Astrocyte of the hippocampus (primary cell): ENCODE measurements around the gene SCAMP2.
A peak's percentile ranks its signal among the peaks of the same experiment; 100 is the strongest.
"Not testable (repeated sequence)": the region's sequence is repeated elsewhere in the genome, so short reads cannot be mapped to it uniquely, and the experiment has no call there.

Experiments
- DNase-seq: peaks from one replicate; pipeline ENCODE4 v3.0.0; 2011; ENCODE audit warnings: low read depth, low spot score

The SCAMP2 gene

DNA sequence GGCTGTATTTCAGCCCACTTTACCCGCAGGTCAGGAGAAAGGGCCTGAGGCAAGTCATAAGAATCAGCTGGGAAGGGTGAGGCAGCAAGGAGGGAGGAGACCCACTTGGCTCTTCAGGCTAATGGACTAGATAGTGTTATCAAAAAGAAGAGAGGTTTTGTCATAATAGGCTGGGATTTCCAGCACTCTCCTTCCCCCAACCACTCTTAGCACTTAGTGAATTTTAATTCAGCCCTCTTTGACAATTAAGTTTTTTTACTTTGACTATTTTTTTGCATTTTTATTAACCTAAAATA lies 17.4 kb upstream of the SCAMP2 start:
- no peak for DNase-seq

DNA sequence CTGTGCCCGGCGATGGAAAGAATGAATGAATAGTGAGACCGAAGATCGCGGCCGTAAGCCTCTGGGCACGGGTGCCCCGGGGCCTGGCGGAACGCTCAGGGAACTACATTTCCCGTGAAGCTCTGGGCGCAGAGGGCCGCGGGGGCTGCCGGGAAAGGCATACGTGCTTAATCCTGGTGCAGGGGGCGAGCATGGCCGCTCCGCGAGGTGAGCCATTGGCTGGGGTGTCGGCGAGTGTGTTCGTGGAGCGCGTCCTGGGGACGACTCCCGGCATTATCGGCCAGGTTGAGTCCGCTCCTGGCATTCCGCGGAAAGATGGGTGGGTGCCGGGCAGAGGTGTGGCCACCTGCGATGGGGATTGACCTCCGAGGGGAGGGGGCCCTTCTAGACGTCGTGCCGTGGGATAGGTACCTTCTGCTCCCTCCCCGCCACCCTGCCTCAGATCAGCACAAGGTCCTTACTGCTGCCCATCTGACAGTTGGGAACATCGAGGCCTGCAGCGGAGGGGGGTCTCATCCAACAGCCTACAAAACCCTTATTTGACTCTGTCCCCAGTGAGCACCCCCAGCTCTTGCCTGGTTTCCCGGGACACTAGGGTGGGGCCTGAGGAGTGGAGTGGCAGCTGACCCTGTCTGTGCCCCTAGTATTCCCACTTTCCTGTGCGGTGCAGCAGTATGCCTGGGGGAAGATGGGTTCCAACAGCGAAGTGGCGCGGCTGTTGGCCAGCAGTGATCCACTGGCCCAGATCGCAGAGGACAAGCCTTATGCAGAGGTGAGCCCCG lies 16.9 kb upstream of the SCAMP2 start, which contains the start of gene MPI:
MPI (plus strand) TSS at position 160 of the 782 bp plus-strand sequence; CDS start at position 192, 32 bp downstream.
- peak; percentile 93 for DNase-seq

DNA sequence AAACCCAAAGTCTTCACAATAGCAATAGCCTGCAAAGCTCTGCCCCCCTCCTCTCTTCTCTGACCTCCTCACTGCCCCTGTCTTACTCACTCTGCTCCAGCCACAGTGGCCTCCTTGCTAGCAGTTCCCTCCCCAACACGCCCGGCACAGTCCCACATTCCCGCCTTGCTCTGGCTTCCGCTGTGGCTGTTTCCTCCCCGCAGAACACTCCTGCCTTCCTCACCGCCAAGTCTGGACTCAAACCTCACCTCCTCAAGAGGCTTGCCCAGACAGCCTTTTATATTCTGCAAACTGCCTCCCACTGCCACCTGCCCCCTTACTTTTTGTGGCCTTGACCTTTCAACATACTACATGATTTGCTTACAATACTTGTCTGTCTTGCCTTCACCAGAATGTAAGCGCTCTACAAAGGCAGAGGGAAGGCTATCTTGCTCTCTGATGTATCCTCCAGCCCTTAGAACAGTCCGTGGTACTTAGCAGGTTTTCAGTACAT lies 16.3 kb upstream of the SCAMP2 start:
- peak; percentile 68 for DNase-seq

DNA sequence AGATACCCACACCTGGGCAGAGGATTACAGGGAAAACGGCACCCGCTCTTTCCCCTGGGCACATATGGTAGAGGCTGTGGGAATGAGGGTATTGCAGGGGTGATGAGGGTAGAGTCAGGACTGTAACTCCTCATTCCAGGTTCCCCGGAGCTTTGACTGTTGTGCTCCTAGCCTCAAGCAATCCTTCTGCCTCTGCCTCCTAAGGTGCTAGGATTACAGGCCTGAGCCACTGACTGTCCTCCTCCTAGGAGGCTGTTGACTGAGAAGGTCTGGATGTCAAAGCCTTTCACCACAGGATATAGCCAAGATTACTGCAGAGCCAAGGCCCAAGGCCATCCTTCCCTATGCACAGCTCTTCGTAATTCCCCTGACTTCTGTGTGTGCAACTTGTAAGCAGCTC lies 15.6 kb upstream of the SCAMP2 start:
- DNase-seq = no peak

DNA sequence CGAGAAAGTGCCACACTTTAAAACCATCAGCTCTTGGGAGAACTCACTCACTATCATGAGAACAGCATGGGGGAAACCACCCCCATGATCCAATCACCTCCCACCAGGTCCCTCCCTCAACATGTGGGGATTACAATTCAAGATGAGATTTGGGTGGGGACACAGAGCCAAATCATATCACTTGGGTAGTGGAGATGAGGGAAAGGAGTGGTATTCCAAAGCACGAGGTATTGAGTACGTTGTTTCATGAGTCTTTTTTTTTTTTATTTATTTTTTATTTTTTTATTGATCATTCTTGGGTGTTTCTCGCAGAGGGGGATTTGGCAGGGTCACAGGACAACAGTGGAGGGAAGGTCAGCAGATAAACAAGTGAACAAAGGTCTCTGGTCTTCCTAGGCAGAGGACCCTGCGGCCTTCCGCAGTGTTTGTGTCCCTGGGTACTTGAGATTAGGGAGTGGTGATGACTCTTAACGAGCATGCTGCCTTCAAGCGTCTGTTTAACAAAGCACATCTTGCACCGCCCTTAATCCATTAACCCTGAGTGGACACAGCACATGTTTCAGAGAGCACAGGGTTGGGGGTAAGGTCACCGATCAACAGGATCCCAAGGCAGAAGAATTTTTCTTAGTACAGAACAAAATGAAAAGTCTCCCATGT lies 14.5 kb upstream of the SCAMP2 start:
- DNase-seq = not testable (repeated sequence)

DNA sequence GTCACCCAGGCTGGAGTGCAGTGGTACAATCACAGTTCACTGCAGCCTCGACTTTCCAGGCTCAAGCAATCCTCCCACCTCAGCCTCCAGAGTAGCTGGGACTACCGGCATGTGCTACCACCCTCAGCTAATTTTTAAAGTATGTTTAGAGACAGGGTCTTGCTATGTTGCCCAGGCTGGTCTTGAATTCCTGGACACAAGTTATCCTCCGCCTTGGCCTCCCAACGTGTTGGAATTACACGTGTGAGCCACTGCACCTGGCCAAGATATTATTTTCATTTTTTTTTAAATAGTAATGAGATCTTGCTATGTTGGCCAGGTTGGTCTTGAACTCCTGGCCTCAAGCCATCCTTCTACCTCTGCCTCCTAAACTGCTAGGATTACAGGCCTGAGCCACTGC lies 12.3 kb upstream of the SCAMP2 start:
- DNase-seq = no peak

DNA sequence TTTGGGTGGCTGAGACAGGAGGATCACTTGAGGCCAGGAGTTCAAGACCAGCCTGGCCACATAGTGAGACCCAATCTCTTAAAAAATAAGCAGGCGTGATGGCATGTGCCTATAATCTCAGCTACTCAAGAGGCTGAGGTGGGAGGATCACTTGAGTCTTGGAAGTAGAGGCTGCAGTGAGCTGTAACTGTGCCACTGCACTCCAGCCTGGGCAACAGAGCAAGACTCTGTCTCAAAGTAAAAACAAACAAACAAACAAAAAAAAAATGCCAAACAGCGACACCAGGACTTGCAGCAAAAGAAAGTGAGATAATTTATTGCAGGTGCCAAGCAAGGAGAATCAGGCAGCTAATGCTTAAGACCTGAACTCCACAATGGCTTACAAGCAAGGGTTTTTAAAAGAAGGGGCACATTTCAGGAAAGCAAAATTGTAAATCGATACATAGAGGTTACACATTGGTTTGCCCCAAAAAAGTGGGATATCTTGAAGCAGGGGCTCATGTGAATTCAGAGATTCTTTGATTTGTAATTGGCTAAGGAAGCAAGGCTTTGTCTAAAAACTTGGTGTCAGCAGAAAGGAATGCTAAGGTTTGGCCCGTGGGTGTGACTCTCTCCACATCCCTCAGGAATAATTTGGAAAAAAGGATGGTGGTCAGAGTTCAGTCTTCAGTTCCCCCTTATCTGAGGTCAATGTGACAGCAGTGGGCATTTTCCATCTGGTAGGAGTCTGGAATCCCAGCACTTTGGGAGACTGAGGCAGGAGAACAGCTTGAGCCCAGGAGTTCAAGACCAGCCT lies 11.5 kb upstream of the SCAMP2 start:
- DNase-seq = peak; percentile 60

DNA sequence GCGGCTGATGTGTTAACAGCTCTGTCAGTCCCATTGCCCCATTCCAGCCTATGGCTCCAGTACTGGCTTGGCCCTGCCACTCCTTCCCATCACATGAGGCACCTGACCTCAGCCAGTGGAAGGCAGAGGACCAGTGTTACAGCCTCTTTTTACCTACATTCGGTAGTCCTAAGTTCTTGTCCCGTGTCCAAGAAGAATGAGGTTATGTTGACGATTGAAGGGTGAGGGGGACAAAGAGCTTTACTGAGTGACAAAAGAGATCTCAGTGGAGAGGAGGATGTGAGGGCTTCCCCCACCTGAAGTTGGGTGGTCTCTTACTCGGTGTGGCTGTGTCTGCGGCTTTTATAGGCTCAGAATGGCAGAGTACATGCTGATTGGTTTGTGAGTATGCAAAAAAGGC lies 9.4 kb upstream of the SCAMP2 start:
- DNase-seq = no peak

DNA sequence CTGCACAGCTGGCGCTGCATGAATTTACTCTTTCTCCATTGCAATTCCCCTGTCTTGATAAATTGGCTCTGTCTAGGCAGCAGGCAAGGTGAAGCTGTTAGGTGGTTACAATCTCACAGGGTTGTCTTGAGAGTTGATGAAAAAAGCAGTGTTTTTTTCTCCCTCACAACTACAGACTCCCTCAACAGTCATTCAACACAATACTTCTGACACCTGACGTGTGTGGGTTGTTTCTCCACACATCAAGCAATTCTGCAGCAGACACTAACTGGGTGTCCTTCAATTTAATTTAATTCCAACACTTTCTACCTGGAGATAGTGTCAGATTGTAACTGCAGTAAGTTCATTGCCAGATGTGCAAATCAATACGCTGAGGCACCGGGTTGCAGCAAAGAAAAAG lies 5.1 kb upstream of the SCAMP2 start:
- DNase-seq = no peak

DNA sequence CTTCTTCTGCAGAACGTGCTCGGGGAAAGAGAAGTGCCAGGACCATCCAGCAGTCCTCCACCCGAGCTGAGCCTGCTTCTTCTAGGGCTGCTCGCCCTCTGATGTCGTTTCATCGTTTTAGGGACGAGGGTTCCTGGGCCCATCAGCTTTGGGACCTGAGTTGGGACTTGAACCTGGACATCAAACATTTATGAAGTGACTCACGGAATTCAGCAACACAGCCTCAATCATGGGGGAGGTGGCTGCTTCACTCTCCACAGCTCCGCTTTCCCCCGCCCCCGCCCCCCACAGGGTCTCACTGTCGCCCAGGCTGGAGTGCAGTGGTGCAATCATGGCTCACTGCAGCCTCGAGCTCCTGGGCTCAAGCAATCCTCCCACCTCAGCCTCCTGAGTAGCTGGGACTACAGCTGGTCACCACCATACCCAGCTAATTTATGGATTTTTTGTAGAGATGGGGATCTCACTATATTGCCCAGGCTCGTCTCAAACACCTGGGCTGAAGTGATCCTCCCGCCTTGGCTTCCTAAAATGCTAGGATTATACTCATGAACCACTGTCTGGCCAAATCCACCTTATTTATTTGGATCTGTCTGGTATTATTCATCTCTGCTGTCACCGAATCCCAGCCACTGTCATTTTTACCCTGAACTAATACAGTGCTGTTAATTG lies 725 bp upstream of the SCAMP2 start:
- peak; percentile 36 for DNase-seq

DNA sequence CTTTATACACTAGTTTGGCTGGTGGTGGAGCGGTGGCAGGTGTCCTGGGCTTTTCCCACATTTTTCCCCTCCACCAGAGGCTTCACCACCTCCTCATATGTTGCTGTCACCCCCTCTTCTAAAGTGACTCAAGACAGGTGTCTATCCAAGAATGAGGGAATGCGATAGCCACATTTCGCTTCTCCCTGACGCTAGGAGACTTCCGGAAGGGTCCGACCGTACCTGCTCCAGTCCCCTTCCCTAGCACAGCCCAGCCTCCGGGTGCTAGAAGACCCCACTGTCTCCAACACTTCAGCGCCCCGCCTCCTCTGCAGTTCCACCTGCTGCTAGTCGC lies 496 bp downstream of the SCAMP2 start:
- DNase-seq = no peak

DNA sequence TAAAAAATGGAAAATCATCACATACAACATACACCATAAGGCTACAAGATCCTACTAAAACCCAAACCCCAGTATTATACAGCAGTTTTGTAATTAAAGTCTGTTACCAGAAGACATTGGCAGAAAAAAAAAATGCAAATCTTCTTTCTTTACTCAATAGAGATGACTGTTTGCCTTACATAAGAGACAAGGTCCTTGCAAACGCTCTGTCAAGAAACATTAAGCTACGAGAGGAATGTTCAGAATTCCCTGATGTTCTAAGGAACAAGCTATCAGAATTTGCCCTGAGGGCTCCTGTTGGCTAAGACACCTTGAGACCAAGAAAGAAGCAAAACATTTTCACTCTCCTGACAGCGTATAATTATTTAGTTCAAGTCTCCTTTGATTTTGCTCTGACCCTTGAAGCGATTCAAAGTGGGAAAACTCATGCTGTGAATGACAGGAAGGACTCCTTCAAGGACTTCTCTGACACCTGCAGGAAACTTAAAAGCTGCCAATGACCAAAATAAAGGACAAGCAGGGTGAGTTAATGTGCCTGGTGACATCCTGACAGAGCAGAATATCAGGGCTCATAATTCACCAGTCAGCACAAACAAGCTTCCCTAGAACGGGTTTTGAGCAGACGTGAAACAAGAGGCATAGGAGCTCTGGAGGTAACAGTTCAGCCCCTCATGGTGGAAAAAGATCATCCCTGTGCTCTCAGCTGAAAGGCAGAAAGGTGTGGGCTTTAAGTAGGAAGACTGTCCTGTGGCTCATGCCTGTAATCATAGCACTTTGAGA lies 2.5 kb downstream of the SCAMP2 start:
- no peak for DNase-seq

DNA sequence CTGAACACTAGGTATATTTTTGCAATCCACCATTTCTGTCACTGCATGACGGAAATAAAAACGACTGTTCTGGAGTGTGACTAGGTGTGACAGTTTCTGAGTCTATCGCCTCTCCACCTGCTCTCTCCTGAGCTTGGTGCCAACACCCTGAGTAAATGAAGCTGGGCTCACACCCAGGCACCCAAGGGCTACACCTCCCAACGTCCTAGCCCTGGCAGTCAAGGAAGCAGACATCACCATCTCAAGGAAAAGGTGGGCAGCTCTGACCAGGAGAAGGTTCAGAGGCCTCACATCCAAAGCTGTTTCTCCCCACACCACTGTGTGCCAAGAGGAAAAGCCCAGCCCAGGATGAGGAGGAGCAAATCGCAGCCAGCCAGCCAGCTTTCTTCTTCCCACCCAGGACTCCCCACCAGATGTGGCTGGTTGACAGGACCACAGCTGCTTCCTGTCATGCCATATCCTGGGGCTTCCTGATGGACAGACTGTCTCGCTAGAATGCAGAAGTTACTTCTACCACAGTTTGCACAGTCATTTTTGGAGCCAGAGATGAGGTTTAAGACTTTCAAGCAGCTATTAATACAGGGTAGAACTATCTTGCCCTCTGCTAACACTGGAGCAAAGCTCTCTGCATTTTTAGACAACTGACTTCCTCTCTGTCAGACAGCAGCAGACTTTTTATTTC lies 3.3 kb downstream of the SCAMP2 start:
- DNase-seq = no peak

DNA sequence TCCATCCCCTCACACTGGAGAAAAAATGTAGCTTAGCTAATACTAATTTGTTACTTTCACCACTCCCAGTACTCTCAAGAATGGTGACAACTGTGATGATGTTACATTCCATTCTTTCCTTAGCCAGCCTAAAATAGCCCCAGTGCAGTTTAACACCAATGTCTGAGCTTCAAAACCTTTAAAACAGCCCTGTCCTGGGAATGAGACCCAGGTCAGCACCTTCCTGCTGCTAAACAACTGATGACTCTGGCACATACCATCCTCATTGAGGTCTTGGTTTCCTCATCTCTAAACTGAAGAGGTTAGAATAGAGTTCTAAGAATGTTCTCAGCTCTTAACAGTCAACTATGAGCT lies 3.8 kb downstream of the SCAMP2 start:
- DNase-seq = no peak

DNA sequence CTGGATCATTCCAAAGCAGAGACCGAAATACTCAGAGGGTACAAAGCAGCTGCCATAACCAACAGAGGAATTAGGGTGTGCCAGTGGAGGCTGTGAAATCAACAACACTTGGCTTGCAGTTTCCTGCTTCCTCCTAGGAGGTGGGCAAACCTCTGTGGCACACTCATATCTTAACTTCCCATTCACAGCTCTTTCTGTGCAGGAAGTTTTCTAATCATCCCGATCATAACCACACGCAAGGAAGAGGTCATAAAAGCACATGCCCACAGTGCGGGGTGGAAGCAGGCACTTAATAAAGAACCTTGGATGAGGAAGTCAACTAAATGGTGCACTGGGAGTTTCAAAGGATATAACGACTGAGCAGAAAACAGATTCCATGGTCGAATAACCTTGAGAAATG lies 5.1 kb downstream of the SCAMP2 start:
- DNase-seq = no peak

DNA sequence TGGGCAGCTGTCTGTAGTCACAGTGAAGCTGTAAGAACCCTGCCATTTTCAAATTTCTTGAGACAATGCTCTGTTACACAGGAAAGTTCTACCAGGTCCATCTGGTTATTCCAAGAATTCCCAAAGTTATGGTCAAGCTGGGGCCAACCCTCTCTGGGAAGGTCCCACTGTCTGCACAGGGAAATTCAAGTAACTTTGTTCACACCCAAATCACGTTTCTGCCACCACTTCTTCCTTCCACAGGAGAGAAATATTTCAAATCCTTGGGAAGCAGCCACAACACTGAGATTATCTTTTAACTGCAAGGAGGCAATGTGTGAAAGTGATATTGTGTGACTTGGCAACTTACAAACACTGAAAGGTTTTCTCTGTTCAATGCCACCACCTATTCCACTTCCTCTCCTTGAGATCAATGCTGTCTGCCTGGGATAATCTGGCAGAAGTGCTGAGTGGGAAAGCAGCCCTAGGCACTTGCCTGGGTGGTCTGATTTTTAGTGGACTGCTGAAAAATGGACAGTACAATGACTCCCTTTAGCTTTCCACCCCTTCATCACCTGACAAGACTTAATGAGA lies 5.6 kb downstream of the SCAMP2 start:
- DNase-seq = no peak

DNA sequence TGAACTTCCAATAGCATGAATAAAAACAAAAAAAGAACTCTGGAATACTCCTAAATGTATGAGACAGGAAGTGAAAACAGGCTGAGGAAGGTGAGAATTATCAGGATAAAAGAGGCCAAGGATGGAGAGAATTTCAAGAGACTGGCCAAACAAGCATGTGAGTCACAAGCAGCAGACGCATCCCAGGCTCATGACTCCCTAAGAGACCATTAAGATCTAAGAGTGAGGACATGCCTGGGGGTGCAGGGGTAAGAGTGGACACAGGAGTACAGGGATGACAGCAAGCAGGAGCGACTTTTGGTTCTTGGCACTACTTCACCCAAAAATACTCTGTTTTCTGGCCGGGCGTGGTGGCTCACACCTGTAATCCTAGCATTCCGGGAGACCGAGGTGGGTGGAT lies 7.1 kb downstream of the SCAMP2 start:
- DNase-seq = peak; percentile 56

DNA sequence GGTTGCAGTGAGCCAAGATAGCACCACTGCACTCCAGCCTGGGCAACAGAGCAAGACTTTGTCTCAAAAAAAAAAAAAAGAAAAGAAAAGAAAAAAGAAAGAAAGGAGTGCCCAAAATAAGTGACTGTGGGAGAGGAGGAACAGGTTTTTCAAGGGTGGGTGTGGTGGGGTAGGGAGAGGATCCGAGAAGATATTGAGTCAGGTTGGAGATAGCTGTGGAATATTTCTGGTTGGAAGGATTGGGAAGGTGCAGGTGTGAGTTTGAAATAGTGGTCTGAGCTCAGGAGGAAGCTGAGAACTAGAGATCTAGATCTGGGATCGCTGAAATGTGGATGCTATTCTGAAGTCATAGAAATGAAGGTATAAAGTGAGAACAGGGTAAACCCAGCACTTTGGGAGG lies 7.8 kb downstream of the SCAMP2 start:
- no peak for DNase-seq

DNA sequence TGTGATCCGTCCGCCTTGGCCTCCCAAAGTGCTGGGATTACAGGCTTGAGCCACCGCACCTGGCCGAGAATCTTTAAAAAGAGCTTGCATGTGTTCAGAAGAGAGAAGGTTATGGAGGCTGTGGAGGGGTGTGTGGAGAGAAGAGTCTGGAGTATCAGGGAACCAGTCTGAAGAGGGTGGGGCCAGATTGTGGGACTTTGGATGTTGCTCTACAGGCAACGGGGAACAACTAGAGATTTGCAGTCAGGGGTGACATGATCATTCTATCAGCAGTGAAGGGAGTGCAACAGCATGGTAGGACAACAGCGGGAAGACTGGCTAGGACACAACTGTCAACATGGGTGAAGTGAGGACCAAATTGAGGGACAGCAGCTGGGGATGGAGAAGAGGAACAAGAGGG lies 8.9 kb downstream of the SCAMP2 start:
- DNase-seq = no peak

DNA sequence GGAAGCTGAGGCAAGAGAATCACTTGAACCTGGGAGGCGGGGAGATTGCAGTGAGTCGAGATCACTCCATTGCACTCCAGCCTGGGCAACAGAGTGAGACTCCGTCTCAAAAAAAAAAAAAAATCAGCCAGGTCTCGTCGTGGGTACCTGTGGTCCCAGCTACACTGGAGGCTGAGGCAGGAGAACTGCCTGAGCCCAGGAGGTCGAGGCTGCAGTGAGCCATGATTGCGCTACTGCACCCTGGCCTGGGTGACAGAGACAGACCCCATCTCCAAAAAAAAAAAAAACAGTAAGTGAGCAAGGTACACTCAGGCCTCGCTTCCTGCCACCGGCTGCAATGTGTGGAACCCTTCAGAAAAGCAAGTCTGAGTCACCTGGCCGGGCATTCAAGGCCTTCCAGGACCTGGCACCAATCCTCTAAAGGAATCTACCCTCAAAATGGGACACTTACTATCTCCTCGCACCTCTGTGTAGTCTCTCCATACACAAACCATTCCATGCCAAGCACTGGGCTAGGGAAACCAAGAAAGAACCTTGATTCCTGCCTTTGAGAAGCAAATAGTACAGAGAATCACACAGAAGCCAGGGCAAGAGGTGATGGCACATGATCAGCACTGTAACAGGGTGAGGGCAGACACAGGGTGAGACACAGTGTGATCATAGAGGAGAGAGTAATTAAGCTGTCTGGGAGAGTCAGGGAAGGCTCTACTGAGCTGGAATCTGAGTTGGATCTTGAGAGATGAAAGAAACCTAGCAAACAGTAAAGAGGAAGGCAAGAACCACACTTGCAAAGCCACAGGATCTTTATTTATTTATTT lies 9.7 kb downstream of the SCAMP2 start:
- DNase-seq = peak; percentile 50
